Measurements from ENCODE around the gene PTPN20.

- TF ChIP-seq TEAD4 (IDR thresholded peaks at IDR 0.05) (no peak), ZBTB7A (IDR thresholded peaks at IDR 0.05; ENCODE audit: low read depth) (no peak), FOXM1 (IDR thresholded peaks at IDR 0.05; ENCODE audit: borderline replicate concordance, low read depth) (no peak)
Observed at GRCh38 chr10:47045331-47045861, 134.2 kb downstream of the PTPN20 start.

Measured in Ishikawa (cell line).